Measurements from ENCODE around the gene CYP27B1. TPM values are rescaled to one million over a fixed set of nuclear protein-coding genes. Genes with fewer than 3 reads are reported as not detected.
A peak's percentile ranks its signal among the peaks of the same experiment; 100 is the strongest.

The CYP27B1 gene
- total and polyA plus RNA-seq, 9 of the 15 experiments (the other 6 are each of a cell fraction or from before 2014, with no cell fraction given): 0.18 to 4.2 (median 1.8) TPM

DNA sequence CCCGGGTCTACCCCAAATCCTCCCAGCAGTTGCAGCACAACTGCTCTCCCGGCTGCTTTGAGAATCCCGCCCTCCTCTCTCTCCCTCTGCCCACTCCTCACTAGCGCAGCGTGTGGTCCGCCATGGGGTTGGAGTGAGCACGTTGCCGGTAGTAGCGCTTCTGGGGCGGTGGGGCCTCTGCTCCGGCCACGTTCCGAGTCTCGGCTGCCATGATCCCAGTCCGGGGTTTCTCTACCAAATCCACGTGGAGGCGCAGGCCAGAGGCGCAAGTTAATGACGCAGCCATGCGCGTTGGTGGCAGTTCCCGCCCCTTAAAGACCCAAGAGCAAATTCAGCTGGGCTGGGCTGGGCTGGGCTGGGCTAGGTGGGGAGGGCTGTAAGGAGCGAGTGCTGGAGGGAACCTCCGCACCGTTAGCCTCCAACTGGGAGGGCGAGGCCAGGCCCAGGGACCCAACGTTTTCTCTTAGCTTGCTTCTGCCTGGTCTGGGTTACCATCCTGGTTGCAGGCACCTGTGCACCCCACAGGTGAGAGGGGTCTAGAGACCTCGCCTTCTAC is 5.1 kb upstream of the CYP27B1 start, which contains the start of gene METTL1 (continued):
- TF ChIP-seq, protein P1, sequence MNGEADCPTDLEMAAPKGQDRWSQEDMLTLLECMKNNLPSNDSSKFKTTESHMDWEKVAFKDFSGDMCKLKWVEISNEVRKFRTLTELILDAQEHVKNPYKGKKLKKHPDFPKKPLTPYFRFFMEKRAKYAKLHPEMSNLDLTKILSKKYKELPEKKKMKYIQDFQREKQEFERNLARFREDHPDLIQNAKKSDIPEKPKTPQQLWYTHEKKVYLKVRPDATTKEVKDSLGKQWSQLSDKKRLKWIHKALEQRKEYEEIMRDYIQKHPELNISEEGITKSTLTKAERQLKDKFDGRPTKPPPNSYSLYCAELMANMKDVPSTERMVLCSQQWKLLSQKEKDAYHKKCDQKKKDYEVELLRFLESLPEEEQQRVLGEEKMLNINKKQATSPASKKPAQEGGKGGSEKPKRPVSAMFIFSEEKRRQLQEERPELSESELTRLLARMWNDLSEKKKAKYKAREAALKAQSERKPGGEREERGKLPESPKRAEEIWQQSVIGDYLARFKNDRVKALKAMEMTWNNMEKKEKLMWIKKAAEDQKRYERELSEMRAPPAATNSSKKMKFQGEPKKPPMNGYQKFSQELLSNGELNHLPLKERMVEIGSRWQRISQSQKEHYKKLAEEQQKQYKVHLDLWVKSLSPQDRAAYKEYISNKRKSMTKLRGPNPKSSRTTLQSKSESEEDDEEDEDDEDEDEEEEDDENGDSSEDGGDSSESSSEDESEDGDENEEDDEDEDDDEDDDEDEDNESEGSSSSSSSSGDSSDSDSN (IDR thresholded peaks at IDR 0.05; ENCODE audit: borderline replicate concordance in 1 of 2, low read depth in 2 of 2, low read length in 2 of 2): no peak
- TF ChIP-seq, protein P2, sequence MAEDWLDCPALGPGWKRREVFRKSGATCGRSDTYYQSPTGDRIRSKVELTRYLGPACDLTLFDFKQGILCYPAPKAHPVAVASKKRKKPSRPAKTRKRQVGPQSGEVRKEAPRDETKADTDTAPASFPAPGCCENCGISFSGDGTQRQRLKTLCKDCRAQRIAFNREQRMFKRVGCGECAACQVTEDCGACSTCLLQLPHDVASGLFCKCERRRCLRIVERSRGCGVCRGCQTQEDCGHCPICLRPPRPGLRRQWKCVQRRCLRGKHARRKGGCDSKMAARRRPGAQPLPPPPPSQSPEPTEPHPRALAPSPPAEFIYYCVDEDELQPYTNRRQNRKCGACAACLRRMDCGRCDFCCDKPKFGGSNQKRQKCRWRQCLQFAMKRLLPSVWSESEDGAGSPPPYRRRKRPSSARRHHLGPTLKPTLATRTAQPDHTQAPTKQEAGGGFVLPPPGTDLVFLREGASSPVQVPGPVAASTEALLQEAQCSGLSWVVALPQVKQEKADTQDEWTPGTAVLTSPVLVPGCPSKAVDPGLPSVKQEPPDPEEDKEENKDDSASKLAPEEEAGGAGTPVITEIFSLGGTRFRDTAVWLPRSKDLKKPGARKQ (CRISPR knock-in tag; IDR thresholded peaks at IDR 0.05): no peak
- TF ChIP-seq FOXA1 (IDR thresholded peaks at IDR 0.05; ENCODE audit: borderline replicate concordance): no peak
- TF ChIP-seq BRD4 (IDR thresholded peaks at IDR 0.05): no peak
- TF ChIP-seq ZNF23 (CRISPR knock-in tag; IDR thresholded peaks at IDR 0.05): no peak
- TF ChIP-seq, protein P3, sequence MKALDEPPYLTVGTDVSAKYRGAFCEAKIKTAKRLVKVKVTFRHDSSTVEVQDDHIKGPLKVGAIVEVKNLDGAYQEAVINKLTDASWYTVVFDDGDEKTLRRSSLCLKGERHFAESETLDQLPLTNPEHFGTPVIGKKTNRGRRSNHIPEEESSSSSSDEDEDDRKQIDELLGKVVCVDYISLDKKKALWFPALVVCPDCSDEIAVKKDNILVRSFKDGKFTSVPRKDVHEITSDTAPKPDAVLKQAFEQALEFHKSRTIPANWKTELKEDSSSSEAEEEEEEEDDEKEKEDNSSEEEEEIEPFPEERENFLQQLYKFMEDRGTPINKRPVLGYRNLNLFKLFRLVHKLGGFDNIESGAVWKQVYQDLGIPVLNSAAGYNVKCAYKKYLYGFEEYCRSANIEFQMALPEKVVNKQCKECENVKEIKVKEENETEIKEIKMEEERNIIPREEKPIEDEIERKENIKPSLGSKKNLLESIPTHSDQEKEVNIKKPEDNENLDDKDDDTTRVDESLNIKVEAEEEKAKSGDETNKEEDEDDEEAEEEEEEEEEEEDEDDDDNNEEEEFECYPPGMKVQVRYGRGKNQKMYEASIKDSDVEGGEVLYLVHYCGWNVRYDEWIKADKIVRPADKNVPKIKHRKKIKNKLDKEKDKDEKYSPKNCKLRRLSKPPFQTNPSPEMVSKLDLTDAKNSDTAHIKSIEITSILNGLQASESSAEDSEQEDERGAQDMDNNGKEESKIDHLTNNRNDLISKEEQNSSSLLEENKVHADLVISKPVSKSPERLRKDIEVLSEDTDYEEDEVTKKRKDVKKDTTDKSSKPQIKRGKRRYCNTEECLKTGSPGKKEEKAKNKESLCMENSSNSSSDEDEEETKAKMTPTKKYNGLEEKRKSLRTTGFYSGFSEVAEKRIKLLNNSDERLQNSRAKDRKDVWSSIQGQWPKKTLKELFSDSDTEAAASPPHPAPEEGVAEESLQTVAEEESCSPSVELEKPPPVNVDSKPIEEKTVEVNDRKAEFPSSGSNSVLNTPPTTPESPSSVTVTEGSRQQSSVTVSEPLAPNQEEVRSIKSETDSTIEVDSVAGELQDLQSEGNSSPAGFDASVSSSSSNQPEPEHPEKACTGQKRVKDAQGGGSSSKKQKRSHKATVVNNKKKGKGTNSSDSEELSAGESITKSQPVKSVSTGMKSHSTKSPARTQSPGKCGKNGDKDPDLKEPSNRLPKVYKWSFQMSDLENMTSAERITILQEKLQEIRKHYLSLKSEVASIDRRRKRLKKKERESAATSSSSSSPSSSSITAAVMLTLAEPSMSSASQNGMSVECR (CRISPR knock-in tag; IDR thresholded peaks at IDR 0.05): peak; percentile 100
- TF ChIP-seq, protein P4, sequence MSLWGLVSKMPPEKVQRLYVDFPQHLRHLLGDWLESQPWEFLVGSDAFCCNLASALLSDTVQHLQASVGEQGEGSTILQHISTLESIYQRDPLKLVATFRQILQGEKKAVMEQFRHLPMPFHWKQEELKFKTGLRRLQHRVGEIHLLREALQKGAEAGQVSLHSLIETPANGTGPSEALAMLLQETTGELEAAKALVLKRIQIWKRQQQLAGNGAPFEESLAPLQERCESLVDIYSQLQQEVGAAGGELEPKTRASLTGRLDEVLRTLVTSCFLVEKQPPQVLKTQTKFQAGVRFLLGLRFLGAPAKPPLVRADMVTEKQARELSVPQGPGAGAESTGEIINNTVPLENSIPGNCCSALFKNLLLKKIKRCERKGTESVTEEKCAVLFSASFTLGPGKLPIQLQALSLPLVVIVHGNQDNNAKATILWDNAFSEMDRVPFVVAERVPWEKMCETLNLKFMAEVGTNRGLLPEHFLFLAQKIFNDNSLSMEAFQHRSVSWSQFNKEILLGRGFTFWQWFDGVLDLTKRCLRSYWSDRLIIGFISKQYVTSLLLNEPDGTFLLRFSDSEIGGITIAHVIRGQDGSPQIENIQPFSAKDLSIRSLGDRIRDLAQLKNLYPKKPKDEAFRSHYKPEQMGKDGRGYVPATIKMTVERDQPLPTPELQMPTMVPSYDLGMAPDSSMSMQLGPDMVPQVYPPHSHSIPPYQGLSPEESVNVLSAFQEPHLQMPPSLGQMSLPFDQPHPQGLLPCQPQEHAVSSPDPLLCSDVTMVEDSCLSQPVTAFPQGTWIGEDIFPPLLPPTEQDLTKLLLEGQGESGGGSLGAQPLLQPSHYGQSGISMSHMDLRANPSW (CRISPR knock-in tag; IDR thresholded peaks at IDR 0.05): 0 out of 2 replicates have a peak, but pooled peaks have one; percentile 30
- TF ChIP-seq PHTF2 (CRISPR knock-in tag; IDR thresholded peaks at IDR 0.05): no peak
- TF ChIP-seq SMAD3 (CRISPR knock-in tag; conservative IDR thresholded peaks at IDR 0.05): no peak
- TF ChIP-seq ZNF274 (IDR thresholded peaks at IDR 0.05; ENCODE audit: borderline replicate concordance, low read depth, low read length): no peak
- no peak for TF ChIP-seq CC2D1A (IDR thresholded peaks at IDR 0.05)
- TF ChIP-seq ZNF778 (CRISPR knock-in tag; IDR thresholded peaks at IDR 0.05): no peak
- TF ChIP-seq MYNN (IDR thresholded peaks at IDR 0.05): no peak
- no peak for TF ChIP-seq MYNN (CRISPR knock-in tag; IDR thresholded peaks at IDR 0.05)
- TF ChIP-seq HMGN3 (IDR thresholded peaks at IDR 0.05; ENCODE audit: borderline replicate concordance, extremely low read depth, insufficient read length, low read depth, low read length): peak; percentile 56
